ENCODE data around the gene AKAP6.

Gene AKAP6

DNA sequence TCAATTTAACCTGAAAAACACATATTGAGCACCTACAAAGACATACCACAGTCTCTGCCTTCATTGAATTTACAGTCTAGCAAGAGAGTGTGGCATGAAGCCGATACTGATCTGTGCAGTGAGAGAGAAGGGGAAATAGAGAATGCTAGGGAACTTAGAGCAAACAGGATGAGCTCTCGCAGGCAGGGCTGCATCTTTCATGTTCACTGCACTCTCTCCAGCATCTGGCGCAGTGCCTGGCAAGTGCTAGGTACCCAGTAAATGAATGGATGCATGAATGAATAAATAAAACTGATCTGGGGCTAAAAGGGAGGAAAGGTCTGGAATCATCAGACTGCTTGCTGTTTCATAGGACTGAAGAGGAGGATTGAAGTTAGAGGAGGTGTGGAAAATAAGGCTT, 353.1 kb downstream of the AKAP6 start:
- DNase-seq: no peak

DNA sequence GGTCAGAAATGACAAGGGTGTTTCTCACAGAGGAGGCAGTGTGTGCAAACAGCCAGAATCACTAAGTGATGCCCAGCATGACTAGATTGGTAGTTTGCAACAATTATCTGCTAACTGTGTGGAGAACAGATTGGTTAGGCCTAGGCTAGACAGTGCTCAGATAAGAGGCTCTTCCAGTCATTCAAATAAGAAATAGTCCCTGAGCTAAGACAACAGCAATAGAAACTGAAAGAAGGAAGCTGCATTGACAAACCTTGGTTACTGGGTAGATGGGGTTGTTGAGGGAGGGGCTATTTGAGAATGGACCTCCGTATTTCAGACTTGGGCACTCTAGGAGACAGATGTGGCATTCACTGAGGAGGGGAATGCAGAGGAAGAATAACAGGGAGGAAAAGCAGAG, 354.6 kb downstream of the AKAP6 start:
- peak; percentile 51 for DNase-seq

DNA sequence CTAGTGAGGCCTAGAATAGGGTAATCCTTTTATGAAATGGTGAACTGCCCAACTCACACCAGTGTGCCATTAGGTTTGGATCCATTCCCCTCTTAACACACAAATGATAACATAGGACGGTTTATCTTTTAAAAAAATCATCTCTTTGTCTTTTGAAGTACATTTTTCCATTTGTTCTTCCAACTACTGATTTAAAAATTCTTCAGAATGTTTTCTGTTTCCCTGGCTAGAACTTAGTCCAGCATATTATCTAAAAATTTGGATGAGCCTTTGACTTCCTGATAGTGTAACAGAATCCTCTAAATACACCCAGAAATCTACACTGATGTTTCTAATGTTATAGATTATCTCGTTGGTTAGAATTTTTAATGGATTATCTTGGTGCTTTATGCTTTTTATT, 359.8 kb downstream of the AKAP6 start:
- DNase-seq: no peak

DNA sequence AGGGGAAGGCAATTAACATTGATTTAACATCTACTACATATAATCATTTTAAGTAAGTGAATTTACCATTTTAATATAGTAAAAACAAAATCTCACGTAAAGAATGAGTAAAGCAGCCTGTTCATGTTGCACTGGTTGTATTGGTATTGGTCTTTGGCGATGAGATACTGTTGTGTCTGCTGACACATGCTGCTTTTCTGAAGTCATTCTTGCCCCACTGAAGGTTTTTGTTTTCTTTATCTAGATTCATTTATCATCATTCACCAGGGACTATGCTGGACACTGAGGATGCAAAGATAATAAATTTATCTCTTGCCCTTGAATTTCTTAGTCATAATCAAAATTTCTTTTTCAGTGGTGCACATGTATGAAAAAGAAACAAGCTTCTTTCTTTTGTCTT, 363.3 kb downstream of the AKAP6 start:
- DNase-seq: no peak

DNA sequence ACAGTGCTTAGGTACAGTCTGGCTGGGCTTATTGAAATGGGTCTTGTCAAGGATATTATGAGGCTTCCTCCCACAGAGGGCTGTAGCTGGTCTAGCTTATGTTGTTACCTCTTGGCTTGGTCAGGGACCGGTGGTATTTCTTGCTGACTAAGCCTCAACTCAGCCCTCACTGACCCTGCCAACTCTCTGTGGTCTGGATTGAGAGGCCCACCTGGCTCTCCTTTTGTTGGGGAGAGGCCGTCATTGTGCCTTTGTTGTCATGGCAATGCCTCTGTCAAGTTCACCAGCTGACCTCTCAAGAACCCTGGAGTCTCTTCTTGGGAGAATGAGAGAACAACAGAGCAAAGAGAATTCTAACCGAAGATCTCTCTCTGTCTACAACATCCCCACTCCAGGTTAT, 364.0 kb downstream of the AKAP6 start:
- no peak for DNase-seq

DNA sequence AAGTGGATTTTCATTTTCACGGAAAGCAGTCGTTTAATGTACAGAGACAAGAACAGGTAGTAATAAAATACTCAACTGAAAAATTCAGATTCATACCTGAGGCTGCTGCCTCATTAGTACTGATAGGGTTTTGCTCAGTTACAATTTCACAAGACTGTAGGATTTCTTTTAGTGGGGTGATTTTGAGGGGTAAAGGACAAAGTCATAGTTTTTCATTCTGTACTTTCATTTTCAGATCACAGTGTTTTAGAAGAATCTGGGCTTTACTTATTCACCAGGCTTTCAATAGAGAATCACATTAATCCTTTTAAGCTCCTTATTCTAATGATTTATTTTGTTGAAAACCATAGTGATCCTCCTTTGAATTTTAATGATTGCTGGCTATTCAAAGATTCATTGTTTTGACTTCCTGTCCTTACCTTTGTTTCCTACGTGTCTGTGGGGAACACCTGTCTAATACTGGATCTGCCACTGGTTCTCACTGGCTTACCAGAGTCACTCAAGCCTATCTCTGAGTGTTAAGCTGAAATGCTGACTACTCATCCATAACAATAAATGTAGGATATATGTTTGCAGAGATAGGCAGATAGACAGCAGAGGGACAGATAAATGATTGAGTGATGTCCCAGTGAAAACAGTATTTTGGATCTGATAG, 365.8 kb downstream of the AKAP6 start:
- no peak for DNase-seq

DNA sequence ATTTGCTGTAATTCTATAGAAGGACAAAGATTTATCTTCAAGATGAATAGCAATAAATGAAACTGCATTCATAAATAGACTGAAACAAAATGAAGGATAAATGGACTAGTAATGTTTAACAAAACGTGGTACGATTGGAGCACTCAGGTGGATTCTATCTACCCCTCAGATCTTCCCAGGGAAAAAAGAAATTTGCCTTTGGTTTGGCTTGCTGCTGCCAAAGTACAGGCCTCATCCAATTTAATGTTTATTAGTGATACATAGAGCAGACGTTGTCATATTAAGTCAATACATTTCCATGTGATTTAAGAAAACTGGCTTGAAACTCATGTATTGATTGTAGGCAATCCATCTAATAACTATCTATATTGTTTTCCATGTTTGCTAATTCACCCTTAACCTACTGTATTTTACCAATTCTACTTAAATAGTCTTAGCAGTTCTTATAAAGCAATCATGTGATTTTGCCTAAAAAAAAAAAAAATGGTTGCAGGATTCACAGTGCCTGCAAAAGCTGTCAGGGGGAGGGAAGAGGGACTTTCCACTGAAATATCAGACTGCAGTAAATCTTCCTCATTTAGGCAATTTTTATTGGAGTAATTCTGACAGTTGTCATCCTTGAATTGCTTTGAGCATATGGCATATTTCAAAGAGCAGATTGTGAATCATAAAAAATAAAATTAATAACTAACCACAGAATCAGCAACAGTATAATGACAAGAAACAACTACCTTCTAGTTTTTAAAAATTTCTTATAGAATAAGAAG, 367.4 kb downstream of the AKAP6 start:
- peak; percentile 73 for DNase-seq

DNA sequence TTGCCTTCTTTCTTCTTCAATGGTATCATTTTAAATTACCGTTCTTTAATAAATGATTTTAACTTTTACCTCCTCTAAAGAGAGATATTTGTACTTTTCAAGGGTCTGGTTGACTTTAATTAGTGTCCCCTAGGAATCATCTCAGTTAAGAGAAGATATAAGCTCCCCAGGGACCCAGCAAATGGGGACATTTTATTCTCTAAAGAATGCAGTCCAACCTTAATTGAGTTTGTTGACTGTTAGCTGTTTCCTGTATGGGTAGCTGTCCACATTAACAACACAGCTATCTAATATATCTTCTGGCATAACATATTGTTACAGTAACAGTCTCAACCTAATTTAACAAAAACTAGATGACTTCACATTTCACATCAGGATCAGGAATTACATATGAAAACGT, 368.0 kb downstream of the AKAP6 start:
- DNase-seq: no peak

DNA sequence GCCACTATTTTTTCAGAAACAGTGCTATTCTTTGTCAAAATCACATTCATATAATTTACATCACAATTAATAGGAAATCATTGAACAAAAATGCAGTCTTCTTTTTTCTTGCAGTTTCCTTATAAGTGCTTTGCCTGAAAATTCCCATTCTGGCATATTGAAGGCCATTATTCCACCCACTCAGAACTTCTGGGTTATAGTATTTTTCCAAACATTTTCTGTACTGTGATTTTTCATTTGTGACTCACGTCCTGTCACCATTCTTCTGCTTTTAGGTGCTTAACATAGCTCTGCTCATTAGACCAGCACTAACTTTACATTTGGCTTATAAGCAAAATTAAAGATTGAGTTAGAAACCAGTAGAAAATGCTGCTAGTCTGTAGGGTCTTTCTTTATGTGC, 368.6 kb downstream of the AKAP6 start:
- DNase-seq: peak; percentile 44

DNA sequence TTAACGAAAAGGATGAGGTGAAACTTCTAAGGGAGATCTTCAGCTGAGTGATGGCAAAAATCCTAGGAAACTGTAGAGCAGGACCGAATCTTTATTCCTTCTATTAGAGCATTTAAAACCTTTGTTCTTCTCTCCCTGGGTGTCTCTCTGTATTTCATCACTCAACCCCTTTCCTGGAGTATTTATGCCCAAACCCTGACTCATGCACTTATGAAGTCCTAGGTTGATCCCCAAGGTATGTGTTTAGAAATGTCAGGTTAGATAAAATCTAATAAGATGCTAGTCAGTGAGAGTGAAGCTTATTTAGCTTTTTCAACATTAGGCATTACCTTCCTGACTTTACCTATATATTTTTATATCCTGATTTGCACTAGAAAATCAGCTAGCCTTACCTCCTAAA, 369.7 kb downstream of the AKAP6 start:
- no peak for DNase-seq

DNA sequence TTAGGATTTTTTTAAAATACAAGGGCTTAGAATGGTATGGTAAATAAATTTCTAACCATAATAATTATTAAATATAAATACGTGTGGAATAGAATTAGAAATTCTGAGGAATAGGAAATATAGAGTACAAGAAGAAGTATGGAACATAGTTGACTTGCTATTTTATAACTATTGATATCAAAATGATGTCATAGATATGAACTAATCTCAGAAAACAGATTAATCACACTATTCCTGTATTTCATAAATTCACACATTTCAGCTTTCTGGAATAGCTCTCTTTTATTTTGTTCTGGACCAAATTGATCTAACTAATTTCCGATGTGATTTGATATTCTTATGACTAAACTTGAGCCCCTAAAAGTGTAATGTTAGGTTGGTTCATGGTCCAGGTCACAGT, 372.4 kb downstream of the AKAP6 start:
- DNase-seq: no peak

DNA sequence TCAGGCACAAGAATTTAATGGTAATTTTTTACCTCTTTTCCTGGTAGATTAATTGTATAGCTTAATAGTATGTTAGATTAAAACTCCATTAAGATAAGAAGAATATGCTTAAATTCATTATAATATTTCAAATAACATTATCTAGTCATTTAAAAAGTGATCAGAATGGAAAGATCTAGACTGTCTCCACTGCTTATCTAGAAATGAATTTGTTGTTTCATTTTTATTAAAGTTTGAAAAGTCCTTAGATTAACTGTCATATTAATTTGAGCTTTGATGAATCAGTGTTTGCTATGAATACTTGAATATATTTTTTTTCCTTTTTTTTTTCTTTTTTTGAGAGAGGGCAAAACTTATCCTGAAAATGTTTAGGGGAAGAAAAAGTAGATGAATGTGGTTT, 373.0 kb downstream of the AKAP6 start:
- no peak for DNase-seq

DNA sequence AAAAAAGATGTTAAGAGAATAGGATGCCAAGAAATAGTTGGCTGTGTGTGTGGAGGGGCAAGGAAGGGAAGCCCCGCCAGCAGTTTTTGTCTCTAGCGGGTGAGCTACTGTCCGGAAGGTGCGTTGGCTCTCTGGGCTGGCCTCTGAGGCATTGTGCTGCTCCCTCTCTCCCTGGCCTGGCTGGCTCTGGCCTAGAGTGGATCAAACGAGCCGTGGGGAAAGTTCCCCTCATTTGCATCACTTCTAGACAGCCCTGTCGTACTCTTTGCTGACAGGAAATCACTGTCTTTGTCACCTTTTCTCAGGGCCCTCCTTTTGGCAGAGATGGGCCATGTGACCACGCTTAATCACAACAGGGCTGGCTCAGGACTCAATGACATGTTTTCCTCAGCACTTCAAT, 373.5 kb downstream of the AKAP6 start:
- DNase-seq: peak; percentile 7

DNA sequence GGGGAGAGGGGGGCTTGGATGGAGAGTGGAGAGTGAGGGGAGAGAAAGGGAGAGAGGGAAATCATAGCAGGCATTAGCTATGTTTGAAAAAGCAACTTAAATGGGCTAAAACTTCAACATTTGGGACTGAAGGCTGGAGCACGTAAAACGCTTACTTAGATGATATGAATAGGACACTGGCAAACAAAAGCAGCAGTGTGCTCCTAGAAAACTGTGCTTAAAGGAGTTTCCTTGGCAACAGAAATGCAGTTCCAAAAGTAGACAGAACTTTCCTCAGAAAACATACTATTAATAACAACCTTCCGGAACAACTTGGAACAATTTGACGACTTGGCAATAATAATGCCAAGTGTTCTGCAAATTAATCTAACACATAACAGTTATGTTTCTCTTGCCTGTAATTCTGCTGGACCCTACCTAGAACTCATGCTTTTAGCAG, 374.1 kb downstream of the AKAP6 start:
- DNase-seq: no peak

DNA sequence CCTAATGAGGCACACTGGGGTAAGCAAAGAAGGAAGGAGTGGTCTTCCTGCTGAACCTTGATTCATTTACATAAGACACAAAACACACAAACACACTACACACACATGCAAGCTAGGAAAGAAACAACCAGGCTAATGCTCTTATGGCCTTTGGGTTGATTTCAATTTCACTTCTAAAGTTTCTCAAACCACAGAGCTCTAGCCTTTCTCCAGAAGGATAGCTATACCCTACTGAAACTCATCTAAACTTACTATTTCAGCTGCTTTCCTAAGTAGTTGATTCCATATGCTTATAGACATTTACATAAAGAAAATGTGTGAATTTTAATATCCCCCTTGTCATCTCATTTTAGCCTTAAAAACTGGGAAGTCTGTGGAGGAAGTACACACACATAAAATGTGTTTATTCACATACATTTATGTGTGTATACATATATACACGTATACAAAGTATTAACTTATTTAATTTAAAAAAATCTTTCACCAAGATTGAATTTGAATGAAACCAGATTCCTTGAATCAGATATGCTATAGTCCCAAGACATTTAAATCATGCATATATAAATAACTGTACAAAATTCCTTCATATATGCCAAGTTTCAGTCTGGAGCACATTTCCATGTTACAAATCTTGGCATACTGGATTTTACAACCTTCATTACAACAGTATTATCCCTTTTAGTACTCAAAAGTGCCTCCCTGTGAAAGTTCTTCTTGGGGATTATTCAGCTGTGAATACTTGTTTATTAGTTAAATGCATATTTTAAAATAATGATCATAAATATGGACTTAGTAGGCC, 377.8 kb downstream of the AKAP6 start:
- DNase-seq: peak; percentile 17

DNA sequence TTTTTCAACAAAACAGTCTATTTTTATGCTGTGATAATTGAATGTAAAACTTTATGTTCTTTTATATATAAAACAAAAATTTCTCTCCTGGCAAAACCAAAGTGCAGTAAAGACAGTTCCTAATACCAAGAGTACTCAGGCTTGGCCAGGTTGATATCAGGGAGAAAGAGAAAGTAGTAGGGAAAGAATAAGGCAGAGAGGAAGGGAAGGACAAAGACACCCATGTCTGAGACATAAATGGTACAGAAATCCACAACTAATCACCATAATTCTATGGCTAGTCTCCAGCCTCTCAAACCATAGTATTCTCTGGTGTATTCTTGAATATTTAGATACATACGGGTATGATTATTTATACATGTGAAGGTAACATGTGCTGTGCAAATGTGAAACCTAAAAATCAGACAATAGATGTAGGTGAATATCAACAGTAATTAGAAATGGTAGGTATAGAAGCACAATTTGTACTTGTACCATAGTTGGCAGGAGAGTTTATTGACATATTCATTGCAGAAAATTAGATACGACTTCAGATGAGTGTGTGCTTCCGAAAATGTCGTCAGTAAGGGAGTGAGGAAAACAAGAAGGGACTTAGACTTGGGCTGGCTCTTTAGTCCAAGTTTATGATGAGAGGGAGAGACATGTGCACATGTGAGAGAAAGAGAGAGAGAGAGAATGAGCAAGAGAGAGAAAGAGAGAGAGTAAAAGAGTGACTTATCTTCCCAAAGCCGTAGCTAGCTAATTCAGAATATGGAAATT, 378.8 kb downstream of the AKAP6 start:
- DNase-seq: no peak

DNA sequence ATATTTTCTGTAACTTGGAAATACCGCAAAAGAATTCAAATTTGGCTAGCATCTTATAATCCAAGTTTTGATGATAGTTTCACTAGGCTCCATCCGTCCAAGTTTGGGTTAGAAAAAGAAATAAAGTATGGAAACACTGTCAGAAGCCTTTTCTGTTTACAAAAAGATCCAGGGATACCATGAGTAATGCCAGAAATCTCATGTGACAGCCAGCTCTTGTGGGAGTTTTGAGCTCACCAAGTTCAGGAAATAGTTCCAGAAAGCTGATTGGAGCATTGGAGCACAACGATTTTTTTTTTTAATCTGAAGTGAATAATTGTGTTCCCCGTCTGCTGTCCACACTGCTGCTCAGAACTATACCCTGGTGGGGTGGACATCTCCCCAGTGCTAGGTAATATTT, 379.9 kb downstream of the AKAP6 start:
- DNase-seq: peak; percentile 5

DNA sequence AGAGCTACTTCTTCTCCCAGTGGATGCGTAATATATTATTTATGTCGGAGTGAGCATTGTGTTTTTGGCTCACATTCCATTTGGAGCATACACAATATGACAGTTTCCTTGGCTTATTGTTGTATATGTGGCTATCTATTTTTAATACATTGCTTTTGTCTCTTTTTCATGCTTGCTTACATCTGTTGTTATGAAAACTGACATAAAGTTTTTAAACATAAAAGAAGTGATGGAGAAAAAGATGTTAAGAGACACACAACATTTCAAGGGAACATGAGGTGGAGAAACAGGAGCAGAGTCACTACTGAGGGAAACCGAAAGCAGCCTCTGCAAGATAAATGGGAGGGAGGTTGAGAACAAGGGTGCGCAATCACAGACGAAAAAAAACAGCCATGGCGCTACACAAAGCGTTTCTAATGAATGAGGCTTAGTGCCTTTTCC, 381.2 kb downstream of the AKAP6 start:
- peak; percentile 12 for DNase-seq

DNA sequence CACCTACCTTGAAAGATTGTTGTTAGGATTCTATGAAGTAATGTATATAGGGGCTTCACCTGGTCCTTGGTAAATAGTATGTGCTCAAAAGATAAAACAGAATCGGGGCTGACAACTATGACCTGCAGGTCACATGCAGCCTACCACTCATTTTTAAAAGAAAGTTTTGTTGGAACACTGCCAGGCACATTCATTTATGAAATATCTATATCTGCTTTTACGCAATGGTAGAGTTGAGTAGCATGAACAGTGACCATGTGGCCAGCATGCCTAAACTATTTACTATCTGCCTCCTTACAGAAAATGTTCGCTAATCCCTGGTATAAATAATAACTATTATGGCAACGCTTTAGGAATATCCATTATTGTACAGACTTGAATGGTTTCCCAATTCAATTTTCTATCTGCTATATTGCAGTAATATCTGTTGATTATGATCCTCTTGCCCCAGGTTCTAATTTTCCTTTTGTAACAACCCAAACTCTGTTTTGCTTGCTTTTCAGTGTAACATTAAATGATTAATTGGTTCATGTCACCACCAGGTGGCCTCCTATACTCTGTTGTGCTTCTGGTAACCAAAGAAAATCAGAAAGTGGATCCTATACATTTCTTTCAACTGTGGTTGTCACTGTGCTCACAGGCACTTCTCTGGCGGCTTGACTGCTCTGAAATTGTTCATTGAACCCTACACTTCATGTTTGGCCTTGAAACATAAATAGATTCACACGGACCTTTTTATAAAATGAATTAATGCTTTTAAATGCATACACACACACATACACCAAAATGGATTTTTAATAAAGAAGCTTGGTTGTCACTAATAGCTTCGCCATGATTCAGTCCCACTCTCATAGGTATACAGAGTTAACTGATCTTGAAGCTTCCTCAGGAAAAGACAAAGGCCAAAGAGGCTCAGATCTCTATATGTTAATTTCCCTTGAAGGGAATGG, 381.9 kb downstream of the AKAP6 start:
- peak; percentile 55 for DNase-seq

DNA sequence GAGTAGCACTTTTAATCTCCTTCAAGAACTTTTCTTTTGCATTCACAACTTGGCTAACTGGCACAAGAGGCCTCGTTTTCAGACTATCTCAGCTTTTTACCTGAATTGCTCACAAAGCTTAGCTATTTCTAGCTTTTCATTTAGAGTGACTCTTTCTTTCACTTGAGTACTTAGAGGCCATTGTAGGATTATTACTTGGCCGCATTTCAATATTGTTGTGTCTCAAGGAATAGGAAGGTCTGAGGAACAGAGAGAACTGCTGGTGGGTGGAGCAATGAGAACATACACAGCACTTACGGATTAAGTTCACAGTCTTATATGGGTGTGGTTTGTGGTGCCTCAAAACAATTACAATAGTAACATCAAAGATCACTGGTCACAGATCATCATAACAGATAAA, 384.8 kb downstream of the AKAP6 start:
- DNase-seq: no peak

DNA sequence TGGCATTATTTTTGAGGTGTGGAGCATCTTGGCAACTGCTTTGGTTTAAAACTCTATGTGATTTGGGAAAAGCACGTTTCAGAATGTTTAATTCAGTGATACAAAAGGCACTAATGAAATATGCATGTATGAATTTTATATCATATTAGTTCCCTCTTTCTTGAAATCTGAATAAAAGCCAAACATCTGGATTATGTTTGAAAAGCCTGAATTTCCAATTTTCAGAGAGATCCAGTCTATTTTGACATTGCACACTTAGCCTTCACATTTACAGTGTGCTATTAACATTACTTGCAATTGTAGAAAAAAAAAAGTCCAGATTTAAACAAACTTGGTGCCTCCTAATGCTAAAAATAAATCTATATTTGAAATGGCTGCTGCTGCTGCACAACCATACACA, 390.5 kb downstream of the AKAP6 start:
- DNase-seq: no peak

DNA sequence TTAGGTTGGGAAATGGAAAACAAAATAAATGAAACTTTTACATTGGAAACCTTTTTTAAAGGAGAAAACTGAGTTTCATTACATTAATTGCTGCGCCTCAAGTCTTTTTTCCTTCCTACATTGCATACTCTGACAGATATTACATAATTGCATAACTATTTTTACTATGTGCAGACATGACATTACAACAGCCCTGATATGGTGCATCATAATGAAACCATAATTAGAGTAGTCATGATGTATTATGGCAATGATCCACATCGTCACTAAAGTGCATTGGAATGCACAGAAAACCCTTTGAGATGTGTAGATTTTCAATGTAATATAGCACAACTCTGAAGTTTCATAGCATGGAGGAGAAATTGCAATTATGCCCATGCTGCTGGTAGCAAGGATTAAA, 391.8 kb downstream of the AKAP6 start:
- DNase-seq: peak; percentile 25
